IMR-90 (cell line): ENCODE data around the gene LYZL6. TPM values are rescaled to one million over a fixed set of nuclear protein-coding genes. Genes with fewer than 3 reads are reported as not detected.

Experiments used
- ATAC-seq: fragments of 200-7000 bp; cut with Tn5 transposase; 2 replicates; pipeline ENCODE4 v1.9.1; 2020; ENCODE audit warnings: low read depth, mild to moderate bottlenecking, moderate library complexity
- BruUV-seq: library from RNA; stranded (reverse); fragments of 400-500 nt; replicated peaks from 2 replicates; lab custom pipeline; 2021; lab: Mats Ljungman, UMichigan
- CTCF ChIA-PET: fragments of 300-600 bp; formaldehyde crosslinking; extraction: SDS; loops from one replicate; lab custom pipeline; 2021; ENCODE audit warnings: antibody characterized with exemption; lab: Yijun Ruan, JAX
- POLR2A ChIA-PET: fragments of 300-600 bp; sonication (Branson Sonifier 250); formaldehyde crosslinking; loops from one replicate; lab custom pipeline; 2022; ENCODE audit warnings: antibody characterized with exemption; ENCODE audit not compliant: unreplicated experiment; lab: Charles Lee
- DNase-seq: peaks from one replicate; pipeline ENCODE4 v3.0.0; 2013
- H2AFZ ChIP-seq: replicated peaks from 2 replicates; pipeline ENCODE3; 2013; ENCODE audit warnings: low read length, mild to moderate bottlenecking; ENCODE audit not compliant: poor library complexity
- H2AK5ac ChIP-seq: 2 replicates; pipeline ENCODE4 v1.6.1; 2013; ENCODE audit warnings: low read depth, low read length, inconsistent platforms
- H2AK9ac ChIP-seq: replicated peaks from 2 replicates; pipeline ENCODE3; 2013; ENCODE audit warnings: mild to moderate bottlenecking, low read depth, low read length, moderate library complexity; ENCODE audit not compliant: poor library complexity
- H2BK120ac ChIP-seq: 2 replicates; pipeline ENCODE4 v1.6.1; 2013; ENCODE audit warnings: low read depth, low read length, inconsistent platforms
- H2BK15ac ChIP-seq: 3 replicates; pipeline ENCODE4 v1.6.1; 2013; ENCODE audit warnings: low read depth, low read length, inconsistent platforms
- H2BK20ac ChIP-seq: 2 replicates; pipeline ENCODE4 v1.6.1; 2013; ENCODE audit warnings: low read depth, mild to moderate bottlenecking, inconsistent platforms, low read length, moderate library complexity
- H2BK5ac ChIP-seq: 2 replicates; pipeline ENCODE4 v1.6.1; 2013; ENCODE audit warnings: mild to moderate bottlenecking, low read depth, low read length, inconsistent platforms; ENCODE audit not compliant: poor library complexity, severe bottlenecking
- H3K14ac ChIP-seq: replicated peaks from 2 replicates; pipeline ENCODE4 v1.6.1; 2013; ENCODE audit warnings: low read depth, low read length, inconsistent platforms
- H3K18ac ChIP-seq: 2 replicates; pipeline ENCODE4 v1.6.1; 2013; ENCODE audit warnings: low read depth, low read length, control low read depth
- H3K23ac ChIP-seq: 2 replicates; pipeline ENCODE4 v1.6.1; 2013; ENCODE audit warnings: low read depth, low read length, inconsistent platforms
- H3K27ac ChIP-seq: 2 replicates; pipeline ENCODE4 v1.5.1; 2013; ENCODE audit warnings: mild to moderate bottlenecking, control low read depth, low read length; ENCODE audit not compliant: insufficient read depth
- H3K27me3 ChIP-seq: 2 replicates; pipeline ENCODE4 v1.6.1; 2013; ENCODE audit warnings: low read length; ENCODE audit not compliant: control insufficient read depth, insufficient read depth
- H3K36me3 ChIP-seq: 2 replicates; pipeline ENCODE4 v1.6.1; 2013; ENCODE audit warnings: low read length, mixed read lengths; ENCODE audit not compliant: control insufficient read depth, insufficient read depth
- H3K4ac ChIP-seq: 2 replicates; pipeline ENCODE4 v1.6.1; 2013; ENCODE audit warnings: low read depth, low read length, inconsistent platforms
- H3K4me1 ChIP-seq: 2 replicates; pipeline ENCODE4 v1.6.1; 2013; ENCODE audit warnings: low read length, mixed read lengths; ENCODE audit not compliant: control insufficient read depth, insufficient read depth
- H3K4me2 ChIP-seq: 2 replicates; pipeline ENCODE4 v1.6.1; 2013; ENCODE audit warnings: low read depth, mild to moderate bottlenecking, control low read depth, low read length, moderate library complexity
- H3K4me3 ChIP-seq: 2 replicates; pipeline ENCODE4 v1.5.1; 2013; ENCODE audit warnings: low read depth, mild to moderate bottlenecking, control low read depth, low read length, moderate library complexity; ENCODE audit not compliant: insufficient read depth
- H3K56ac ChIP-seq: 2 replicates; pipeline ENCODE4 v1.6.1; 2013; ENCODE audit warnings: low read length, inconsistent platforms; ENCODE audit not compliant: insufficient read depth; ENCODE audit errors: extremely low read depth
- H3K79me1 ChIP-seq, 2 experiments: 2 replicates each; pipeline ENCODE4 v1.6.1; 2013; ENCODE audit warnings: low read length in 2 of 2, inconsistent platforms in 1 of 2, low read depth in 1 of 2
- H3K9ac ChIP-seq: 2 replicates; pipeline ENCODE4 v1.6.1; 2013; ENCODE audit warnings: low read depth, low read length, control low read depth
- H3K9me1 ChIP-seq: 2 replicates; pipeline ENCODE4 v1.6.1; 2013; ENCODE audit warnings: low read length, inconsistent platforms; ENCODE audit not compliant: insufficient read depth
- H3K9me3 ChIP-seq: 2 replicates; pipeline ENCODE4 v1.6.1; 2013; ENCODE audit warnings: low read length; ENCODE audit not compliant: control insufficient read depth, insufficient read depth
- H4K20me1 ChIP-seq: 2 replicates; pipeline ENCODE4 v1.6.1; 2013; ENCODE audit warnings: low read length, inconsistent platforms; ENCODE audit not compliant: insufficient read depth
- H4K5ac ChIP-seq: 2 replicates; pipeline ENCODE4 v1.6.1; 2013; ENCODE audit warnings: mild to moderate bottlenecking, low read depth, low read length, control low read depth
- H4K8ac ChIP-seq, 2 experiments: 2 replicates each; pipeline ENCODE4 v1.6.1; 2013; ENCODE audit warnings: low read depth in 2 of 2, low read length in 2 of 2, control low read depth in 1 of 2, inconsistent platforms in 1 of 2
- H4K91ac ChIP-seq: 2 replicates; pipeline ENCODE4 v1.6.1; 2013; ENCODE audit warnings: low read depth, low read length, inconsistent platforms; ENCODE audit not compliant: insufficient read depth
- BHLHE40 ChIP-seq: fragments of 150-350 bp; IDR thresholded peaks from 2 replicates; pipeline ENCODE4 v1.6.1; 2016; ENCODE audit warnings: mild to moderate bottlenecking, low read depth, low read length
- CEBPB ChIP-seq: IDR thresholded peaks from 2 replicates; pipeline ENCODE4 v1.6.1; 2012; ENCODE audit warnings: low read depth, low read length, improper control_type of control experiment
- CHD1 ChIP-seq: IDR thresholded peaks from 2 replicates; pipeline ENCODE4 v1.6.1; 2012; ENCODE audit warnings: low read depth, low read length, improper control_type of control experiment
- FOS ChIP-seq: fragments of 150-350 bp; IDR thresholded peaks from 2 replicates; pipeline ENCODE4 v1.6.1; 2016; ENCODE audit warnings: low read depth, low read length
- MAFK ChIP-seq: IDR thresholded peaks from 2 replicates; pipeline ENCODE4 v1.6.1; 2012; ENCODE audit warnings: low read depth, low read length, improper control_type of control experiment
- MAZ ChIP-seq: IDR thresholded peaks from 2 replicates; pipeline ENCODE4 v1.6.1; 2012; ENCODE audit warnings: low read depth, mild to moderate bottlenecking, low read length, improper control_type of control experiment, moderate library complexity, borderline replicate concordance
- MXI1 ChIP-seq: IDR thresholded peaks from 2 replicates; pipeline ENCODE4 v1.6.1; 2012; ENCODE audit warnings: low read depth, mild to moderate bottlenecking, low read length, moderate library complexity, borderline replicate concordance
- NFE2L2 ChIP-seq: fragments of 150-350 bp; IDR thresholded peaks from 2 replicates; pipeline ENCODE4 v1.6.1; 2016; ENCODE audit warnings: low read depth, mild to moderate bottlenecking, low read length
- POLR2A ChIP-seq: IDR thresholded peaks from 2 replicates; pipeline ENCODE4 v1.6.1; 2012; ENCODE audit warnings: mild to moderate bottlenecking, low read depth, low read length
- RAD21 ChIP-seq: IDR thresholded peaks from 2 replicates; pipeline ENCODE4 v1.6.1; 2012; ENCODE audit warnings: low read length, improper control_type of control experiment
- RCOR1 ChIP-seq: IDR thresholded peaks from 2 replicates; pipeline ENCODE4 v1.6.1; 2012; ENCODE audit warnings: mild to moderate bottlenecking, low read length, improper control_type of control experiment; ENCODE audit not compliant: insufficient replicate concordance
- RFX5 ChIP-seq: IDR thresholded peaks from 2 replicates; pipeline ENCODE4 v1.8.0; 2012; ENCODE audit warnings: low read depth, mild to moderate bottlenecking, low read length, moderate library complexity
- SMC3 ChIP-seq: fragments of 150-350 bp; IDR thresholded peaks from 2 replicates; pipeline ENCODE4 v1.6.1; 2016; ENCODE audit warnings: low read depth, mild to moderate bottlenecking, antibody characterized with exemption, low read length, moderate library complexity
- WGBS, 2 experiments: methylation state at CpG; one replicate each; pipeline versions ENCODE4 v1.1.5 to v1.1.7; 2013; ENCODE audit warnings: missing lambda C conversion rate in 2 of 2; ENCODE audit not compliant: insufficient read length in 1 of 2; ENCODE audit errors: extremely low coverage in 2 of 2; 5-methylcytosine and 5-hydroxymethylcytosine counted together
- dilution Hi-C: fragments of 300-500 bp; cut with HindIII; formaldehyde crosslinking; loops from one replicate; pipeline ENCODE4 v1.14.3; 2018; ENCODE audit warnings: low sequenced_read_pairs; ENCODE audit not compliant: unreplicated experiment
- in situ Hi-C: fragments of 300-500 bp; cut with MboI; formaldehyde crosslinking; loops from 3 replicates; pipeline ENCODE4 v1.14.3; 2019; ENCODE audit warnings: low sequenced_read_pairs, inconsistent platforms, mixed read lengths
- intact Hi-C: fragments of 100-400 bp; cut with micrococcal nuclease; formaldehyde crosslinking; loops from 2 replicates; pipeline ENCODE4 v1.10.0; 2022
- polyA plus RNA-seq, 3 experiments: library from polyadenylated mRNA; depleted of rRNA; stranded (reverse); fragments of >200 nt; gene quantifications; 2 replicates each; pipeline ENCODE4 v1.2.3, GENCODE V29; 2012; ENCODE audit warnings: low replicate concordance in 1 of 3
- total RNA-seq: library from RNA; depleted of rRNA; stranded (reverse); fragments of >200 nt; gene quantifications from 2 replicates; pipeline ENCODE4 v1.2.3, GENCODE V29; 2012
- TF ChIP-seq, protein P1 (sequence below): conservative IDR thresholded peaks from 2 replicates; pipeline ENCODE4 v1.5.1; 2012; ENCODE audit warnings: mild to moderate bottlenecking, low read depth, low read length, improper control_type of control experiment
- TF ChIP-seq, protein P2 (sequence below): fragments of 150-350 bp; IDR thresholded peaks from 2 replicates; pipeline ENCODE4 v1.6.1; 2016; ENCODE audit warnings: low read depth, mild to moderate bottlenecking, low read length, moderate library complexity, borderline replicate concordance
- TF ChIP-seq, protein P3 (sequence below): fragments of 150-350 bp; IDR thresholded peaks from 2 replicates; pipeline ENCODE4 v1.6.1; 2017; ENCODE audit warnings: mild to moderate bottlenecking, antibody characterized with exemption, low read length, low read depth

The LYZL6 gene
- total and polyA plus RNA-seq, 2 of the 4 experiments (the other 2 are of a cell fraction), result not detected

DNA sequence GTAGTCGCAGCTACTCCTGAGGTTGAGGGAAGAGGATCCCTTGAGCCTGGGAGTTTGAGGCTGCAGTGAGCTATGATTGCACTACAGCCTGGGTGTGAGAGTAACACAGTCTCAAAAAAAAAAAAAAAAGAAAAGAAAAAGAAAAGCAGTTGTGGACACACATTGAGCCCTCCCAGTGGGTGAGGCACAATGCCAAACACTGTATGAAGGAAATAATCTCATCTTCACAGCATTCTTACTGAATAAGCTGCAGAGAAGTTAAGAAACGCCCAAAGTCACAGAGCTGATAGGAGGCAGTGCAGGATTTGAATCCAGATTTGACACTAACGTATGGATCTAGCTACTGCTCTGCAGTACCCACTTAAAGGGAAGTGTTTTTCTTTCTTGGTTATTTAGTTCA, 5.9 kb upstream of the LYZL6 start:
- POLR2A ChIA-PET, result no interaction called here
- Histone ChIP-seq H2BK120ac (no peak overlapping the region), H3K4me3 (no peak overlapping the region), H4K8ac (no peak overlapping the region), H3K4me1 (no peaks in the 10 kb centered on the region), H3K79me1 (no peaks in the 10 kb centered on the region), H4K20me1 (no peaks in the 10 kb centered on the region), H4K5ac (no peak overlapping the region), H2BK5ac (no peak overlapping the region), H2AK9ac (no peak overlapping the region), H3K4ac (no peak overlapping the region), H3K9me3 (no peaks in the 10 kb centered on the region), H4K91ac (no peak overlapping the region), H3K14ac (no peak overlapping the region), H3K27me3 (peaks cover 2% of the 10 kb centered on the region; the same call in 1 of the 2 replicates), H3K4me2 (no peak overlapping the region), H2BK20ac (no peak overlapping the region), H2AK5ac (no peak overlapping the region), H3K9me1 (no peaks in the 10 kb centered on the region), H3K36me3 (no peaks in the 10 kb centered on the region), H3K23ac (no peak overlapping the region), H3K18ac (no peak overlapping the region), H2BK15ac (no peak overlapping the region), H3K9ac (no peak overlapping the region), H2AFZ (no peak overlapping the region), H3K56ac (no peak overlapping the region), H3K27ac (no peak overlapping the region)
- DNase-seq (no peak), ATAC-seq (no peak)
- CTCF ChIA-PET, result no interaction called here
- no peak for TF ChIP-seq CEBPB
- TF ChIP-seq, protein P1, sequence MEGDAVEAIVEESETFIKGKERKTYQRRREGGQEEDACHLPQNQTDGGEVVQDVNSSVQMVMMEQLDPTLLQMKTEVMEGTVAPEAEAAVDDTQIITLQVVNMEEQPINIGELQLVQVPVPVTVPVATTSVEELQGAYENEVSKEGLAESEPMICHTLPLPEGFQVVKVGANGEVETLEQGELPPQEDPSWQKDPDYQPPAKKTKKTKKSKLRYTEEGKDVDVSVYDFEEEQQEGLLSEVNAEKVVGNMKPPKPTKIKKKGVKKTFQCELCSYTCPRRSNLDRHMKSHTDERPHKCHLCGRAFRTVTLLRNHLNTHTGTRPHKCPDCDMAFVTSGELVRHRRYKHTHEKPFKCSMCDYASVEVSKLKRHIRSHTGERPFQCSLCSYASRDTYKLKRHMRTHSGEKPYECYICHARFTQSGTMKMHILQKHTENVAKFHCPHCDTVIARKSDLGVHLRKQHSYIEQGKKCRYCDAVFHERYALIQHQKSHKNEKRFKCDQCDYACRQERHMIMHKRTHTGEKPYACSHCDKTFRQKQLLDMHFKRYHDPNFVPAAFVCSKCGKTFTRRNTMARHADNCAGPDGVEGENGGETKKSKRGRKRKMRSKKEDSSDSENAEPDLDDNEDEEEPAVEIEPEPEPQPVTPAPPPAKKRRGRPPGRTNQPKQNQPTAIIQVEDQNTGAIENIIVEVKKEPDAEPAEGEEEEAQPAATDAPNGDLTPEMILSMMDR, result no peak
- TF ChIP-seq MAFK, result no peak
- no peak for TF ChIP-seq MXI1
- TF ChIP-seq CHD1, result no peak
- TF ChIP-seq, protein P2, sequence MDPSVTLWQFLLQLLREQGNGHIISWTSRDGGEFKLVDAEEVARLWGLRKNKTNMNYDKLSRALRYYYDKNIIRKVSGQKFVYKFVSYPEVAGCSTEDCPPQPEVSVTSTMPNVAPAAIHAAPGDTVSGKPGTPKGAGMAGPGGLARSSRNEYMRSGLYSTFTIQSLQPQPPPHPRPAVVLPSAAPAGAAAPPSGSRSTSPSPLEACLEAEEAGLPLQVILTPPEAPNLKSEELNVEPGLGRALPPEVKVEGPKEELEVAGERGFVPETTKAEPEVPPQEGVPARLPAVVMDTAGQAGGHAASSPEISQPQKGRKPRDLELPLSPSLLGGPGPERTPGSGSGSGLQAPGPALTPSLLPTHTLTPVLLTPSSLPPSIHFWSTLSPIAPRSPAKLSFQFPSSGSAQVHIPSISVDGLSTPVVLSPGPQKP, result no peak
- no peak for TF ChIP-seq RFX5
- no peak for TF ChIP-seq RCOR1
- TF ChIP-seq FOS, result no peak
- TF ChIP-seq POLR2A, result no peak
- TF ChIP-seq BHLHE40, result no peak
- TF ChIP-seq, protein P3, sequence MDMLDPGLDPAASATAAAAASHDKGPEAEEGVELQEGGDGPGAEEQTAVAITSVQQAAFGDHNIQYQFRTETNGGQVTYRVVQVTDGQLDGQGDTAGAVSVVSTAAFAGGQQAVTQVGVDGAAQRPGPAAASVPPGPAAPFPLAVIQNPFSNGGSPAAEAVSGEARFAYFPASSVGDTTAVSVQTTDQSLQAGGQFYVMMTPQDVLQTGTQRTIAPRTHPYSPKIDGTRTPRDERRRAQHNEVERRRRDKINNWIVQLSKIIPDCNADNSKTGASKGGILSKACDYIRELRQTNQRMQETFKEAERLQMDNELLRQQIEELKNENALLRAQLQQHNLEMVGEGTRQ, result no peak
- TF ChIP-seq RAD21, result no peak
- TF ChIP-seq MAZ, result no peak
- no peak for TF ChIP-seq SMC3
- TF ChIP-seq NFE2L2, result no peak
- intact Hi-C loops, result no loop called here
- no CpG with 5 or more reads among the region's 3 CpGs for WGBS, 2 experiments
- in situ Hi-C loops, result no loop called here
- dilution Hi-C loops, result no loop called here
- no TSS peak for BruUV-seq
